Pulmonary artery endothelial cell (primary cell): Measurements from ENCODE around the gene ZNF397. TPM values are rescaled to one million over a fixed set of nuclear protein-coding genes. Genes with fewer than 3 reads are reported as not detected.

Source experiments
- DNase-seq: peaks from one replicate; pipeline ENCODE4 v3.0.0-alpha.2; 2011; ENCODE audit warnings: low read depth, low spot score
- total RNA-seq: library from RNA; depleted of rRNA; stranded (reverse); fragments of >200 nt; gene quantifications from 2 replicates; pipeline ENCODE4 v1.2.3, GENCODE V29; 2014

The ZNF397 gene
- total RNA-seq, 1 donor from 2014 or later = 3.8 TPM

- peak; percentile 82 for DNase-seq
Measured at GRCh38 chr18:35290094-35290735, 49.4 kb downstream of the ZNF397 start, which contains the start of gene ZSCAN30. Gene ZSCAN30 (minus strand): TSS chr18:35290229. CDS start chr18:35264352, 25,877 bp downstream.

- DNase-seq = no peak
Measured at GRCh38 chr18:35291166-35291565, 50.3 kb downstream of the ZNF397 start.

DNA sequence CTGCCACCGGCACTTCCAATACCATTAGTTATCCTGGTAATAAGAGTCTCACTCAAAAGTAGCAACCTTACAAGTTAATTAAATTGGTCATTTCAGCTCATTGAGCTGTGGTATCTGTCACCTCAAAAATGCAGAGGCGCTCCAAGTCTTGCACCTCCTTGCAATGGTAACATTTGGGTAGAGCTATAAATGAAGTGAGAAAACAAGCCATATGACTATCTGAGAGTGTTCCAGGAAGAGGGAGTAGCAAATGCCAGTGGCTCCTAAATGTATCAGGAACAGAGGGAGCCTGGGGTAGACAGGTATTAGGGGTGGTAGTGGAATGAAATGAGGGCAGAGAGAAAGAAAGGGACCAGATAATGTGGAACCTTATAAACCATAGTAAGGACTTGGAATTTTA lies 55.2 kb downstream of the ZNF397 start:
- DNase-seq = no peak

DNA sequence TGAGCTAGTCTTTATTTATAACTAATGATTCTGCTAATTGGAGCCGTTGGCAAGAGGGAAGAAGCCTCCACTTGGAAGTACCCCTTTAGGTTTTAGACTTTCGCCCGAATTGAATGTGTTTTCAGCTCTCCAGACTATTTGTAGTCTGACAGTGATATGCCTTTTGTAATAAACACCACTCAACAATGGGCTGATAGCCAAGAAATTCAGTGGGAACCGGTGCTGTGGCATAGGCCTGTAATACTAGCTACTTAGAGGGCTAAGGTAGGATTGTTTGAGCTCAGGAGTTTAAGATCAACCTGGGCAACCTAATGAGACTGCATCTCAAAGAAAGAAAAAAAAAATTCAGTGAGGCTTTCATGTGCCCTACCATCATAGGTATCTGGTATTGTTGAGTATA lies 62.8 kb downstream of the ZNF397 start:
- DNase-seq = no peak

- DNase-seq = no peak
Measured at GRCh38 chr18:35306588-35307250, 65.9 kb downstream of the ZNF397 start.

Other genes with a start within 250 kb of the ZNF397 start
- gene MAPRE2, start 199.6 kb upstream of the ZNF397 start, total RNA-seq = 39.4 and 67.6 TPM in 2 replicates
- 11.3 and 11.9 TPM in 2 replicates for gene ZSCAN30, start 49.2 kb downstream of the ZNF397 start, total RNA-seq
- 26.8 and 43.7 TPM in 2 replicates for gene ZNF24, start 103.4 kb downstream of the ZNF397 start, total RNA-seq
- gene ZNF396, start 136.3 kb downstream of the ZNF397 start, total RNA-seq = 0.53 and 0.60 TPM in 2 replicates